ENCODE measurements around the gene C9orf43. TPM values are rescaled to one million over a fixed set of nuclear protein-coding genes. Genes with fewer than 3 reads are reported as not detected.

Gene C9orf43
- total RNA-seq, 4 donors from 2014 or later: 0.75 TPM; not detected in 3

DNA sequence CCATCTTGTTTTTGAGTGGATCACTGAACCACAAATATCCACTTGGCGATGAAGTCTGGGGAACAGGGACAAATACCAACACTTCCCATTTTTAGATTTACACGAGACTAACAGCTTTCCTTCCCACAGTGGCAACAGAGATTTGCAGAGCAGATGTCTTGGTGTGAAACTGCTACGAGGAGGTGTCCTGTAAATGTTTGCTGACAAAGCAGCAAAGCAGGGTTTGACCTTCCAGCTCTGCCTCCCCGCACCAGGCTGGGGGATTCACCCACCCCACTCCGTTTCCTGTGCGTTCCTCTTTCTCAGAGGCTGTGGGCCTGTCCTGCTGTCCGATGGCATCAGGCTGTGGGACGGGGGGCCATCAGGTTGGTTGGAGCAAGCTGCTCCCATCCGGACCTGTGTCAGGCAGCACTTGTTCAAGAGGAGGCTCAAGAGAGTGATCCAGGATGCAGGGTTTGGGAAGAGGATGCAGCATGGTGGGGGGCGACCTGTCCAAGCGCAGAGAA lies 52.3 kb downstream of the C9orf43 start:
- TF ChIP-seq POLR2A (IDR thresholded peaks at IDR 0.05) (no peak), POLR2AphosphoS5 (IDR thresholded peaks at IDR 0.05) (no peak), CTCF (IDR thresholded peaks at IDR 0.05) (no peak), EP300 (IDR thresholded peaks at IDR 0.05; ENCODE audit: low read depth) (no peak)
- intact Hi-C loops (cut with DNase I; ENCODE audit: low total_unique reads): no loop called here
- H3K27me3 ChIP-seq: no peaks in the 10 kb centered on the region
- WGBS, 2 donors (ENCODE audit: low coverage in 1 of 2): 80 to 82% methylated on average over 1 to 11 of the region's 11 CpGs
- H3K4me3 ChIP-seq: no peak overlapping the region
- in situ Hi-C loops (cut with MboI; ENCODE audit: low pct_ligation_motif_present in 1 of 4, low pct_unique_long_range_greater_than_20kb in 1 of 4, low sequenced_read_pairs in 3 of 4): no loop called here
- H3K4me1 ChIP-seq: peaks cover 0 to 24% (median 12%) of the 10 kb centered on the region in 4 donors
- DNase-seq: no peak
- H3K27ac ChIP-seq: peak overlapping the region in 1 of 4 donors; percentile 78
- no peaks in the 10 kb centered on the region for H3K36me3 ChIP-seq
- no peaks in the 10 kb centered on the region for H3K9me3 ChIP-seq

- in situ Hi-C loops (cut with MboI; ENCODE audit: low pct_ligation_motif_present in 1 of 4, low pct_unique_long_range_greater_than_20kb in 1 of 4, low sequenced_read_pairs in 3 of 4) (no loop called here), intact Hi-C loops (cut with DNase I; ENCODE audit: low total_unique reads) (no loop called here)
- peak; percentile 86 for DNase-seq
- Histone ChIP-seq H3K27ac (peak within 1 kb of the TSS; percentile 68 to 80 (median 75)), H3K27me3 (no peaks in the 10 kb centered on the region), H3K4me1 (peaks cover 0 to 24% (median 12%) of the 10 kb centered on the region in 4 donors), H3K4me3 (peak within 1 kb of the TSS; percentile 31 to 59 (median 48)), H3K36me3 (no peaks in the 10 kb centered on the region), H3K9me3 (no peaks in the 10 kb centered on the region)
- 46% methylated on average over 32 of the region's 55 CpGs; no CpG with 5 or more reads in 1 of the 2 donors for WGBS, 2 donors (ENCODE audit: low coverage in 1 of 2)
- no peak for TF ChIP-seq EP300 (IDR thresholded peaks at IDR 0.05; ENCODE audit: low read depth)
- TF ChIP-seq POLR2AphosphoS5 (IDR thresholded peaks at IDR 0.05): peak; percentile 57 to 76 (median 70)
- no peak for TF ChIP-seq CTCF (IDR thresholded peaks at IDR 0.05)
- TF ChIP-seq POLR2A (IDR thresholded peaks at IDR 0.05): peak; percentile 65
Observed at GRCh38 chr9:113463418-113464285, 53.1 kb downstream of the C9orf43 start, which contains the start of gene RGS3. RGS3 (plus strand) TSS chr9:113463727; CDS start chr9:113463803, 76 bp downstream.

DNA sequence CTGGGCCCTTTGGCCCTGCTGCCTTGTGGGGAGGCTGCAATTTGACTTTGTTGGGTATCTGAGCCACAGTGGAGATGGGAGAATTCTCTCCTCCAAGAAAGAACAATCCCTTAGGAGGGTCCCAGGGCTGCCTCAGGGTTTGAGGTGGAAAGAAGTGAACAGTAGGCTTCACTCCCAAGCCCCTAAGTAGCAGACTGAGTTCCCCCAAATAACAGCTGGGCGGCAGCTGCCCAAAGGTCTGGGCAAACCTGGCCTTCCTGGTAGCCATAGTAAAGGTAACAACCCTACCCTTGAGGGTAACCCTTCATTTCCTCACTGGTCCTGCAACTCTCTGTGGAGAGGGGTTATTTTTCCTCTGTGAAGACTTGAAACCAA lies 53.7 kb downstream of the C9orf43 start:
- in situ Hi-C loops (cut with MboI; ENCODE audit: low pct_ligation_motif_present in 1 of 4, low pct_unique_long_range_greater_than_20kb in 1 of 4, low sequenced_read_pairs in 3 of 4): no loop called here

More for the DNA sequence above, 53.7 kb downstream of the C9orf43 start:
- Histone ChIP-seq H3K36me3 (no peaks in the 10 kb centered on the region), H3K4me1 (peaks cover 0 to 24% (median 12%) of the 10 kb centered on the region in 4 donors), H3K4me3 (peak overlapping the region in 3 of 4 donors; percentile 43 to 59 (median 54)), H3K27ac (peak overlapping the region; percentile 68 to 80 (median 75)), H3K9me3 (no peaks in the 10 kb centered on the region), H3K27me3 (no peaks in the 10 kb centered on the region)
- TF ChIP-seq CTCF (IDR thresholded peaks at IDR 0.05) (no peak), EP300 (IDR thresholded peaks at IDR 0.05; ENCODE audit: low read depth) (no peak), POLR2AphosphoS5 (IDR thresholded peaks at IDR 0.05) (no peak), POLR2A (IDR thresholded peaks at IDR 0.05) (no peak)
- DNase-seq: no peak
- intact Hi-C loops (cut with DNase I; ENCODE audit: low total_unique reads): no loop called here
- 60% methylated on average over 1 of the region's 1 CpG; no CpG with 5 or more reads in 1 of the 2 donors for WGBS, 2 donors (ENCODE audit: low coverage in 1 of 2)
